HG03575 (cell line): Measurements from ENCODE around the gene MAD2L2.

ENCODE experiments used
- ATAC-seq: cut with Tn5 transposase; IDR thresholded peaks from one replicate; pipeline ENCODE4 v1.9.1; 2021; ENCODE audit not compliant: unreplicated experiment, insufficient number of reproducible peaks, low FRiP score; ENCODE audit errors: extremely low read depth

The MAD2L2 gene

DNA sequence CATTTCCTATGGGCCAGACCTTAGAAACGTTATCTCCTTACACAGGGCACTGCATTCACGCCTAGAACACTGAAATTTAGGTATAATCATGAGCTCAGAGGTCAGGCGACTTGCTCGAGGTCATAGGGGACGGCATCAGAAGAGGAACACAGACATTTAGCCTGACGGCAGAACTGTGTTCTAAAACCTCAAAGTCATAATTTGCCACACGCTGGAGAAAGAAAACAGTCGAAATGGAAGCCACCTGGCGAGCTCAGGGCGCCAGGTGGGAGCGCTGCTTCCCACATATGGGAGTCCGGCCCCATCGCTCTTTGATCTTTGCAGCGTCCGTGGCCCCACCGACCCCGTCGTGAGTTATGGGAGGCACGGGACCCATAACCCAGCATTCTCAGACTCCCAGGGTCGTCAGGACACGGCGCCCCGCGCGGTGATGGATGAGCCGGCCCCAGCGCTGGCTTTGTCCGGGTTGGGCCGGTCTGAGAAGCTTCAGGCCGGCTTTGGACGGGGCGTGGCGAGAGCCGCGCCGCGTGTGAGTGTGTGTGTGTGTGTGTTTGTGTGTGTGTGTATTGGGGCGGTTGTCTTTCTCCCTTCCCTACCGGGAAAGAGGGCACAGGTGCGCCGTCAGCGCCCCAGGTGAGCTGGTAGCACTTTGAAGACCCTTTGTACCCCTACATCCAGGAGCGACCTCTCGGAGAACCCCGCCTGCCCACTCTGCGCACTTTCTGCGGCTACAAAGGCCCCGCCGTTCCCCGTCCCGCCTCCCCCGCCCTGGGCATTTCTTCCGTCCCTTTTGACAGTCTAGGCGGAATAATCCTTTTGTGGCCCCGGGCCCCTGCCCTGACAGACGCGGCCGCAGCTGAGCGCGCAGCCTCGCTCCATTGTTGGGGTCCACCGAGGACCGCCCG, 9.7 kb upstream of the MAD2L2 start:
- no peak for ATAC-seq

DNA sequence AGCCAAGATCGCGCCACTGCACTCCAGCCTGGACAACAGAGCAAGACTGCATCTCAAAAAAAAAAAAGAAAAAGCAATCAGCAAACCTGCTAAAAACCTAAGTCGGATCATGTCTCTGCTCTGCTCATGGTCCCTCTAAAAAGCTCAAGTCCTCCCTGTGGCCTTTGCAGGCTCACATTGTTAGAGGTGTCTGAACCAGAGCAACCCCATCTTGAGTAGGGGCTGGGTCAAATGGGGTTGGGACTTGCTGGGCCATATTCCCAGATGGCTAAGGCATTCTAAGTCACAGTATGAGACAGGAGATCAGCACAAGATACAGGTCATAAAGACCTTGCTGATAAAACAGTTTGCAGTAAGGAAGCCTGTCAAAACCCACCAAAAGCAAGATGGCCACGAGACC, 7.6 kb upstream of the MAD2L2 start:
- no peak for ATAC-seq

DNA sequence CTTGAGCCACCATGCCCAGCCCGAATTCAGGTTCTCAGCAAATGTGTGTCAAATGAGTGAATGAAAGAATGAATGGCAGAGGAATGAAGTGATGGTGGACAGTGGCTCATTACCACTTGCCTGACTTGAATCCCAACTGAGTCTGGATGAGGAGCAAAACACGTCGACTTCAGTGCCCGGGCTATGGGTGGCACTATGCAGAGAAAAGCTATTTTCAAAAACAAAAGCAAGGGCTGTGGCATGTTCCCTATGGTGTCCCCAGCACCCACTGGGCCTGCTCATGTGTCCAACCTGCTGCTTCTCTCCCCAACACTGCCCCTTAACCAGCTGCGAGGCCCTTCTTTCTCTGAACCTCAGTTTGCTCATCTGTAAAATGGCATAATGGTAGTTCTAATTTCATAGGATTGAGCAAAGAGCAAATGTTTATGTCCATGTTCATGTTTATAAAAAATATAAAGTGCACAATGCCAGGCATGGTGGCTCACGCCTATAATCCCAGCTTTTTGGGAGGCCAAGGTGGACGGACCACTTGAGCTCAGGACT, 4.3 kb upstream of the MAD2L2 start:
- no peak for ATAC-seq

DNA sequence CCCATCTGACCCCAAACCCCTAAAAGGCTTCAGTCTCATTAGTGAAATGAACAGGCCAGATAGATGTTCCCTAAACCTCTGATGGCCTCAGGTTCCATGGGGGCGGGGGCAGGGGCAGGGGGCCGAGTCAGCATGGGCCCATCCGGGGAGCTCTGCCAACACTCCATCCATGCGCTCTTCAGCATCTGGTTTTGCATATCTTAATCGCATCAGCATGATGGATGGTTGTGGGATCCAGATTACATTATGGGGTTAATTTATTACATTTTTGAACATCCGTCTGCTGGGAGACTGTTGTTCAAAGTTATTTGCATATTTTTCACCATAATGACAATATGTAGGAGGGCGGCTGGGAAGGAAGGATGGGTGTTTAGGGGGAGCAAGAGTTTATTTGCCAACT, 3.1 kb upstream of the MAD2L2 start:
- ATAC-seq, result no peak

DNA sequence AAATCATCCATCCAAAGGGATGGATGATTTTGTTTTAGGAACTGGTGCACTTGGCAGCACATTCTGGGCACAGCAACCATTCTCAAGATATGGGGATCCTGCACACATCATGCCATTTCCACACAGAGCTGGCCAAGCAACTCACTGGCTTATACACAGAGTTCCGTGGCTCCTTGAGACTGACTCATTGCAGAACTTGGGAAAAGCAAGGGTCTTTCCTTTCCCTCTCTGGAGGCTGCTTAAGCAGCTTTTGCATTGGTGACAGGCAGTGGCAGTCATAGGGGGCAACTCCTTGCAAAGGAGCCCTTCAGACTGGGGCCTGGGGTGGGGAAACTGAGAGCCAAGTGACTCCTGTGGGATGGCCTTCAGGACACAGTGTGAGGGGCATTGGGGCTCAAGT, 1.9 kb upstream of the MAD2L2 start:
- no peak for ATAC-seq

DNA sequence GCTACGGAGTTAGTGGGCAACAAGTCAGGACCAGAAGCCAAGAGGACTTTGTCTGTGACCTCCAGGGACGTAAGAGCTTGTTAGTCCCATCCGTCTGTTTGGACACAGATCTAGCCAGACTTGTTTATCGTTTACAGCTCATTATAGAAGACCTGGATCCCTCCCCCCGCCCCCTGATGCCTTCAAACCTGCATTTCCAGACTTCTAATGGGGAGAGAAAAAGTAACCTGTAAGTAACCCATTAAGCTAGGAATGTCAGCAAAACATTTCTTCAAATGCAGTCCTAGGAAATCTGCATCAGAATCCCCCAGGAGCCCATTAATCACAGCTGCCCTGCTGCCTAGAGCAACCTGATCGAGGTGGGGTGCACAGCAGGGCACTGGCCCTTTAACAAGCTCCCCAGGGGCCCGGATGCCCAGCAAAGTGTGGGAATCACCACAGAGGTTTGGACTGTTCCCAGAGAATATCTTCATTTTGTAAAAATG, 1.4 kb upstream of the MAD2L2 start:
- no peak for ATAC-seq

DNA sequence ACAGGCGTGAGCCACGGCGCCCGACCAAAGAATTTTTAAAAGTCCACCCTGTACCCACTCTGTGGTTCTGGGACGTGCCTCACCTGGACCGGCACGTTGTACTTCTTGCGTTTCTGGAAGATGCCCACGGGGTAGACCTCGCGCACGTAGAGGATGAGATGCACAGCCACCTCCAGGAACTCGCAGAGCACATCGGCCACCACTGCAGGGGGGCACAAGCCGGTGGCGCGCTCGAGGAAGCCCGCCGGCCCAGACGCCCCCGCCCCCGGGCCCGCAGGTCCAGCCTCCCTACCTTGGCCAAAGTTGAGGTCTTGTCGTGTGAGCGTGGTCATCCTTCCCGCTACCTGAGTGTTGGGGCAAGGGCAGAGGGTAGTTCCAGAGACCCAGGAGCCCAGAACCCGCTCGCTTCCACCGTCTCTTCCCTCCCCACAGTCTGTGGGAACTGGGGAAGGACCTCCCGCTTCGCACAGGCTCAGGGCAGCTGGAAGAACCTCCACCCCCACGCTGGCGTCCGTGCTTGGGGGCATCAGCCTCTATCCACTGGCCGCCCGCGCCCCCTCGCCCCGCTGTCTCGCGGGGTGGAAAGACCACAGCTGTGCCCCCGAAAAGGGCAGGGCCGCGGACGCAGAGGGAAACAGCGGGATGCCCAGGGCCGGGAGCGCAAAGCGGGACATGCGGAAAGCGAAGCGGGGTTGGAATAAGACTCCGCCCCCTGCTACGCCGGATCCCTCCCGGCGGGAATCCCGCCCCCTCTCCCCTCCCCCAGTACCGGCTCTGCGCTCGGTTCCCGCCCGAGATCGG, 478 bp downstream of the MAD2L2 start:
- no peak for ATAC-seq

DNA sequence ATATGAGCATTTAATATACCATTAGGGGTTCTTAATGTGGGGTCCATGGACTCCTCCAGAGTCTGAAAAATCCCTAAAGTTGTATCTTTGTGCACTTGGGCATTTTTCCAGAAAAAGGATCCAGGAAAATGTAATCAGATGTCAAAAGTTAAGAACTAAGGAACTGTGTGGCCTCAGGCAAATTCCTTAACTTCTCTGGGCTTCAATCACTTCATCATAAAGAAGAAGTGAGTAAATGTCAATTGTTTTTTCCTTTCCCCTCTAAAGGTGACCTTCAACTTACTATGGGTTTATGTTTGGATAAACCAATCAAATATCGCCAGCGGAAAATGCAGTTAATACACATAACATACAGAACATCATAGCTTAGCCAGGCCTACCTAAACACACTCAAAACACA, 2.5 kb downstream of the MAD2L2 start:
- no peak for ATAC-seq

DNA sequence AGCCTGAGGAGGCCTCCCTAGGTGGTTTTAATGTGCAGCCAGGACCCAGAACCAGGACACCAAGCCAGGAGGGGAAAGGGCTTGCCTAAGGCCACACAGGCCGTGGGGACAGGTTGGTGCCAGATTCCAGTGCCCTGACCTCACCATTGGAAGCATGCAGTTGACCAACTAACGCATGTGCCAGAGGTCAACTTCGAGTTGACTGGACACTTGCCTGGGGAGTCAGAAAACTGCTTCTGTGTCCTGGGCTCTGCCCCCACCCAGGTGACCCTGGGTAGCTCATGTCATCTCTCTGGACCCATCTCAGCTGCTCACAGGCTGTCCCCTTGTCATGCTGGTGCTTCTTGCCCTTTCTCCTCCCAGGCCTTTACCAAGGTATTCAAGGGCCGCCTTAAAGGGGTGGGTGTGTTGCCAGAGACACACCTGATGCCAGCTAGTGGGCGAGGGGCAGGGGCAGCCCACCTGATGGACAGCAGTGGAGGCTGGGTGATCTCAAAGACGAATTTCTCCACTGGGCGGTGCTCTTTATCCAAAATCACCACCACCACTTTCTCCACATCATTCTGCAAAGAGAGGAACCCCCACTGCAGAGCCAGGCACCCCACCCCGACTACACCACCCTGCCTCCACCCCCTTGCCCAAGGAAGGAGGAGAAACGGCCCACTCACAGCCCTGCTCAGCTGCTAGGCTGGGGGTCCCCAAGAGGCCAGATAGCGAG, 4.4 kb downstream of the MAD2L2 start:
- ATAC-seq, result no peak

DNA sequence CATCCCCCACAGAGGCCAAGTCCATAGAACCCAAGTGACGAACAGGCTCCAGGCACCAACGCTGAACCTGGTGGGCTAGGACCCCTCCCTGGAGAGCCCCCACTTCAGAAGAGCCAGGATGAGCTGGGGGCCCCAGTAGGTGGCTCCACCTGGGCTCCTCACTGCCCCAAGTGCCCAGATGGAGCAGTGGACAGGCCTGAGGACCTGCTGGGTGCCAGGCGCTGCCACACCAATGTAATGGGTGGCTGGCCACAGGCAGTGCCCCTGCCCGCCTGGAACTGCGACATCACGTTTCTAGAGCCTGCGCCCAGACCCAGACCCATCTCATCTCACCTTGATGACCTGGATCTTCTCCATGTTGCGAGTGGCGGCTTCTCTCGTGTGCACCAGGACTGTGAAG, 5.6 kb downstream of the MAD2L2 start:
- ATAC-seq, result no peak

DNA sequence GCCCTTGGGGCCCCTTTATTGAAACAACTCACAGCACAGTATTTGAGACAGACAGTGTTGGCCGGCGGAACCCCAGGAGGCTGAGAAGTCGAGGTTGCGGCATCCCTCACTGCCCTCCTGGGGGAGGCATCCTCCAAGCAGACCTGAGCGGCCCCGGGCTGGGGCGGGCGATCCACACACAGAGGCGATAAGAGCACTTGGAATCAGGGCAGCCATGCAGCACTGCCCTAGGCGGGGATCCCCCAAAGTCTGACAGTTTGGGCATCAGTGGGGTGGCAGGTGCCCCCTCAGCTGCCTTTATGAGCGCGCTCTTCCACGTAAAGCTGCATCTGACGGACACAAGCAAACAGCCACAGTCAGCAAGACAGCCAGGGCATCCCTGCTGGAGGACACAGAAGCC, 6.5 kb downstream of the MAD2L2 start:
- ATAC-seq, result no peak

DNA sequence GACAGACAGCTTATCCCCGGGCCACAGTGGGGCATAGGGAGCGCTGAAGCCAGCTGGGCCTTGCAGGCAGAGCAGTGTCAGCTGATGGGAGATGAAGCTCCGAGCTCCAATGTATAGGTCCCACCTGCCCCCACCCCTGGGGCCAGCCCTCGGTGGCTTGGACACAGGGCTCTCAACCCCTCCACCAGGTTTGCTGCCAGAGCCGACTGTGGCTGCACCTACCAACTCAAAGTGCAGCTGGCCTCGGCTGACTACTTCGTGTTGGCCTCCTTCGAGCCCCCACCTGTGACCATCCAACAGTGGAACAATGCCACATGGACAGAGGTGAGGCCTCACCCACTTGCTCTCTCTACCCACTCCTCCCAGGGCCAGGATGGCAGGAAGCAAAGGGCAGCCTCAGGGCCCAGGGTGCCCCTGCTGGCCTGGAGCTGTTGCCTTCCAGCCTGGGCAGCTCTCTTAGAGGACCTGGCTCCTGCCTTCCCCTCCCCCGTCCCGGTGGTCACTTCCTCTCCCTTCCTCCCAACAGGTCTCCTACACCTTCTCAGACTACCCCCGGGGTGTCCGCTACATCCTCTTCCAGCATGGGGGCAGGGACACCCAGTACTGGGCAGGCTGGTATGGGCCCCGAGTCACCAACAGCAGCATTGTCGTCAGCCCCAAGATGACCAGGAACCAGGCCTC, 7.7 kb downstream of the MAD2L2 start:
- ATAC-seq, result no peak

DNA sequence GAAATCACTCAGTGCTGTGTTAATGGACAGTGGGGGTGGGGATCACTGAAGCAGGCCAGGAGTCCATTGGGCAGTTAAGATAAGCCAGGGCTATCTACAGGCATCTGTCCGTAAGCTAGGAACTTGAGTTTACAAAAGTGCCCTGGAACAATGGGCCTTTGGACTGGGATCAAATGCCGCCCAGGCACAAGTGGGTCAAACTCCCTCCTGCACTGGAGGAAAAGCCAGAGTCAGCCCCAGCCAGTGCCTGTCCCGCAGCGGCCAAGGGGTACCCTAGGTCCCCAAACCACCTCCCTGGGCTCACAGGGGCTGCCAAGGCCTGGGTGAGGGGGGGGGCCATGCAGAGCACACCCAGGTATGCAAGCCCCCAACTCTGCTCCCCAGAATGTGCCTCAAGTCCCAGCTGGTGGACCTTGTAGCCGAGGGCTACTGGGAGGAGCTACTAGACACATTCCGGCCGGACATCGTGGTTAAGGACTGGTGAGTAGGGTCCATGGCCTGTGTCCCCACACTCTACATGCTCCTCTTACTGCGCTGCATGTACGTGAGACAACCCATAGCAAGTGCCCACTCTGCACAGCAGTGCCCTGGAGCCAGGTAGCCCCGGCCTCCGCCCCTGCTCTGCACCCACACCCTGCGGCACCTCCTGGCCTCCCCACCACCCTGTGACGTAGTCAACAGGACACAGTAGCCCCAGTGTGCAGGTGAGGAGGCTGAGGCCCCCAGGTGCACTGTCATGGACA, 9.2 kb downstream of the MAD2L2 start:
- no peak for ATAC-seq

DNA sequence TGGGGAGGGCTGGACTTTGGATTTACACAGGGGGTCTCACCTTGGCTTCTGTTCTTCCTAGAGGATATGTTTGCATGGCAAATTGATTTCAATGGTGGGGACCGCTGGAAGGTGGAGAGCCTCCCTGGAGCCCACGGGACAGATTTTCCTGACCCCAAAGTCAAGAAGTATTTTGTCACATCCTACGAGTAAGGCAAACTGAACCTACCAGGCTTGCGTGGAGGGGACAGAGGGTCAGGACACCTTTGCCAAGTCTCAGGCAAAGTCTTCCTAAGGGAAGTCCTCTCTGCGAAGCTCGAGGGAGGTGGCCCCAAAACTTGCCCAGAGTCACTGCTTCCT, 9.8 kb downstream of the MAD2L2 start:
- ATAC-seq, result no peak

DNA sequence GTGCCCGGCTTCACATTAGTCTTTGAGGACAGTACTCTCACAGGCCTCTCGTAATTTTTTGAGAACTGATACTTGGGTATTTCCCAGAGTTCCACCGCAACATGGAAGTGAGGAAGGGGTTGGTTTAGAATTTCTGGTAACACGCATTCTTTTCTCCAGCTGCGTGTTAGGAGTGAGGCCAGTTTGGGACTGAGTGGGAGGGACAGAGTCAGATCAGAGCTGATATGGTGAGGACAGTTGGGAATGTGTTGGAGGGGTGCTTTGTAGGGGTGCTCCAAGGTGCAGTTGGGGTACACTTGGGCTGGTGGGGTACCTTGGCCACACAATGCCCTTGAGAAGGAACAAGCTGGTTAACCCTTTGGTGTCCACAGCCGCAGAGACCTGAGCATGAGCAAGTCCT, 10.2 kb downstream of the MAD2L2 start:
- no peak for ATAC-seq

DNA sequence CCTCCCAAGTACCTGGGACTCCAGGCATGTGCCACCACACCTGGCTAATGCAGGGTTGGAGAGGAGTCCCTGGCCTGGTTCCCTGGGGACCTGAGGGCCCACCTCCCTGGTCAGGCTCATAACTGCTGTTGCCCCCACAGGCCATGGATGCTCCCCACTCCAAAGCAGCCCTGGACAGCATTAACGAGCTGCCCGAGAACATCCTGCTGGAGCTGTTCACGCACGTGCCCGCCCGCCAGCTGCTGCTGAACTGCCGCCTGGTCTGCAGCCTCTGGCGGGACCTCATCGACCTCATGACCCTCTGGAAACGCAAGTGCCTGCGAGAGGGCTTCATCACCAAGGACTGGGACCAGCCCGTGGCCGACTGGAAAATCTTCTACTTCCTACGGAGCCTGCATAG, 12.4 kb downstream of the MAD2L2 start:
- ATAC-seq, result no peak

DNA sequence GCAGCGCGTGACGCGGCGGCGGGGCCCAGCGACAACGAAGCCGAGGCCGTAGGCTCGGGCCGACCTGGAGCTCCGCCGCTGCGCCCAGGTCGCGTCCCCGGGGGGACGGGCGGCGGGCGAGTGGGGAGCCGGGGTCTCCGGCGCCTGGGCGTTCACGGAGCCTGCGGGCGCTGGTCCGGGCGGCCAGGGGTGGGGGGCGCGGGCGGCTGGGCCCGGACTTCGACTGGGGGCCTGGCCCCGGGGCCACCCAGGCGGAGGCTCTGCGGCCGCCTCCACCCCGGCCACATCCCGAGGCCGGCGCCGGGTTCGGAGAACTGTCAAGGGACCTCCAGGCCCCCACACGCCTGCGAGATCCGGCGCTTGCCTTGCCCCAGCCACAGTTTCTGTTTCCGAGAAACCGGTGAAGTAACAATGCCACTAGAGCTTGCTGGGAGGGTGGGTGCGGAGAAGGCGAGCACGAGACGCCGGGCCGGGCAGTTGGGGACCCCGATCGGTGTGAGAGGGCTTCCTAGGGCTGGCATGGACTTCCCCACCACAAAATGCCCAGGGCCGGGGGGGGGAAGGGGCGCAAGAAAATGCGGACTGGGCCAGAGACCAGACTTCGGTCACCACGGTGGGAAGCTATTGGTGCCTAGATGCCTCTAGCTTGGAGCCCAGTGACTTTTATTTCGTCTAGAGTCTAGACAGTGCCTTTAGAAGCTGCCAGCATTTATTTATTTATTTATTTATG, 16.4 kb downstream of the MAD2L2 start:
- ATAC-seq, result no peak

DNA sequence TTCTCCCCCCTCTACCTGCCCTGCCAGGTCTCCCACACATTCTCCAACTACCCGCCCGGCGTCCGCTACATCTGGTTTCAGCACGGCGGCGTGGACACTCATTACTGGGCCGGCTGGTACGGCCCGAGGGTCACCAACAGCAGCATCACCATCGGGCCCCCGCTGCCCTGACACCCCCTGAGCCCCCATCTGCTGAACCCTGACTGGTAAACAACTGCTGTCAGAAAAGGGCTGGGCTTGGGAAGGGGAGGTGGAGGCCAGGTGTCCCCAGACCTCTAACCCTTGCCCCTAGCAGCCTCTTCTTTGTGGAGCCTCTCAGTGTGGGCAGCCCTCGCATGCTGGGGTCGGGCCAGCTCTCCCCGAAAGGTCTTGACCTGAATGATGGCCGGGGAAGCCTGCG, 19.8 kb downstream of the MAD2L2 start:
- ATAC-seq, result no peak
